Measurements from ENCODE around the gene FNDC3A. TPM values are rescaled to one million over a fixed set of nuclear protein-coding genes. Genes with fewer than 3 reads are reported as not detected.
"Not testable (repeated sequence)": the region's sequence is repeated elsewhere in the genome, so short reads cannot be mapped to it uniquely, and the experiment has no call there.

Gene FNDC3A
- total RNA-seq, 1 donor from 2014 or later: 51.9 TPM

GRCh38 chr13:49146950-49147355 is 171.2 kb downstream of the FNDC3A start:
- H3K4me1 Mint-ChIP-seq (ENCODE audit: unreplicated experiment): peaks cover 25% of the 10 kb centered on the region
- TF ChIP-seq CTCF (IDR thresholded peaks at IDR 0.05): no peak
- H3K27ac Mint-ChIP-seq (ENCODE audit: unreplicated experiment): peak overlapping the region; percentile 87
- DNase-seq (ENCODE audit: extremely low spot score, unreplicated experiment): no peak
- peaks cover 54% of the 10 kb centered on the region for H3K36me3 Mint-ChIP-seq (ENCODE audit: unreplicated experiment)
- H3K27me3 Mint-ChIP-seq (ENCODE audit: unreplicated experiment): no peaks in the 10 kb centered on the region
- peak overlapping the region; percentile 73 for H3K4me3 Mint-ChIP-seq (ENCODE audit: unreplicated experiment)
- peaks cover 22% of the 10 kb centered on the region for H3K9me3 Mint-ChIP-seq (ENCODE audit: unreplicated experiment)

GRCh38 chr13:49148405-49148804 is 172.7 kb downstream of the FNDC3A start:
- Mint-ChIP-seq H3K36me3 (ENCODE audit: unreplicated experiment) (peaks cover 49% of the 10 kb centered on the region), H3K9me3 (ENCODE audit: unreplicated experiment) (peaks cover 22% of the 10 kb centered on the region)
- TF ChIP-seq CTCF (IDR thresholded peaks at IDR 0.05): no peak

GRCh38 chr13:49157955-49158584 is 182.4 kb downstream of the FNDC3A start:
- not testable (repeated sequence) for H3K27me3 Mint-ChIP-seq (ENCODE audit: unreplicated experiment); DNase-seq (ENCODE audit: extremely low spot score, unreplicated experiment); H3K27ac Mint-ChIP-seq (ENCODE audit: unreplicated experiment)

More at GRCh38 chr13:49148405-49148804, 172.7 kb downstream of the FNDC3A start:
- peaks cover 25% of the 10 kb centered on the region for H3K4me1 Mint-ChIP-seq (ENCODE audit: unreplicated experiment)
- no peaks in the 10 kb centered on the region for H3K27me3 Mint-ChIP-seq (ENCODE audit: unreplicated experiment)
- no peak overlapping the region for H3K27ac Mint-ChIP-seq (ENCODE audit: unreplicated experiment)
- no peak overlapping the region for H3K4me3 Mint-ChIP-seq (ENCODE audit: unreplicated experiment)
- DNase-seq (ENCODE audit: extremely low spot score, unreplicated experiment): no peak

GRCh38 chr13:49163162-49163561 is 187.4 kb downstream of the FNDC3A start:
- H3K36me3 Mint-ChIP-seq (ENCODE audit: unreplicated experiment): peaks cover 65% of the 10 kb centered on the region
- not testable (repeated sequence) for H3K27ac Mint-ChIP-seq (ENCODE audit: unreplicated experiment); H3K27me3 Mint-ChIP-seq (ENCODE audit: unreplicated experiment)

More at GRCh38 chr13:49157955-49158584, 182.4 kb downstream of the FNDC3A start:
- not testable (repeated sequence) for H3K4me3 Mint-ChIP-seq (ENCODE audit: unreplicated experiment); H3K9me3 Mint-ChIP-seq (ENCODE audit: unreplicated experiment); H3K4me1 Mint-ChIP-seq (ENCODE audit: unreplicated experiment)
- peaks cover 38% of the 10 kb centered on the region for H3K36me3 Mint-ChIP-seq (ENCODE audit: unreplicated experiment)

GRCh38 chr13:49164712-49165111 is 189.0 kb downstream of the FNDC3A start:
- TF ChIP-seq CTCF (IDR thresholded peaks at IDR 0.05): no peak
- Mint-ChIP-seq H3K4me1 (ENCODE audit: unreplicated experiment) (no peaks in the 10 kb centered on the region), H3K27me3 (ENCODE audit: unreplicated experiment) (no peaks in the 10 kb centered on the region), H3K9me3 (ENCODE audit: unreplicated experiment) (peaks cover 25% of the 10 kb centered on the region), H3K27ac (ENCODE audit: unreplicated experiment) (no peak overlapping the region), H3K4me3 (ENCODE audit: unreplicated experiment) (no peak overlapping the region), H3K36me3 (ENCODE audit: unreplicated experiment) (peaks cover 60% of the 10 kb centered on the region)
- DNase-seq (ENCODE audit: extremely low spot score, unreplicated experiment): no peak

More at GRCh38 chr13:49163162-49163561, 187.4 kb downstream of the FNDC3A start:
- DNase-seq (ENCODE audit: extremely low spot score, unreplicated experiment); H3K4me1 Mint-ChIP-seq (ENCODE audit: unreplicated experiment); H3K4me3 Mint-ChIP-seq (ENCODE audit: unreplicated experiment): not testable (repeated sequence)
- peaks cover 25% of the 10 kb centered on the region for H3K9me3 Mint-ChIP-seq (ENCODE audit: unreplicated experiment)

- no peak for DNase-seq (ENCODE audit: extremely low spot score, unreplicated experiment)
- no peak for TF ChIP-seq CTCF (IDR thresholded peaks at IDR 0.05)
- Mint-ChIP-seq H3K4me3 (ENCODE audit: unreplicated experiment) (no peak overlapping the region), H3K27ac (ENCODE audit: unreplicated experiment) (no peak overlapping the region), H3K27me3 (ENCODE audit: unreplicated experiment) (no peaks in the 10 kb centered on the region), H3K4me1 (ENCODE audit: unreplicated experiment) (no peaks in the 10 kb centered on the region), H3K9me3 (ENCODE audit: unreplicated experiment) (peaks cover 25% of the 10 kb centered on the region), H3K36me3 (ENCODE audit: unreplicated experiment) (peaks cover 58% of the 10 kb centered on the region)
Measured at GRCh38 chr13:49165798-49166752, 190.4 kb downstream of the FNDC3A start.
